DMS 273 (cell line): ENCODE measurements around the gene KITLG.
A peak's percentile ranks its signal among the peaks of the same experiment; 100 is the strongest.
"Not testable (repeated sequence)": the region's sequence is repeated elsewhere in the genome, so short reads cannot be mapped to it uniquely, and the experiment has no call there.

Experiments used
- DNase-seq: peaks from one replicate; lab custom pipeline; 2025; ENCODE audit not compliant: unreplicated experiment; lab: John Stamatoyannopoulos, UW

Gene KITLG

GRCh38 chr12:88576866-88577265, 3.4 kb downstream of the KITLG start:
- no peak for DNase-seq

GRCh38 chr12:88575361-88575970, 4.8 kb downstream of the KITLG start:
- DNase-seq: no peak

GRCh38 chr12:88574278-88574677, 6.0 kb downstream of the KITLG start:
- DNase-seq: no peak

- no peak for DNase-seq
Observed at GRCh38 chr12:88573583-88573982, 6.7 kb downstream of the KITLG start.

GRCh38 chr12:88572781-88573549, 7.3 kb downstream of the KITLG start:
- no peak for DNase-seq

GRCh38 chr12:88571543-88571942, 8.7 kb downstream of the KITLG start:
- DNase-seq: no peak

- no peak for DNase-seq
Observed at GRCh38 chr12:88570103-88570502, 10.2 kb downstream of the KITLG start.

- no peak for DNase-seq
Observed at GRCh38 chr12:88566430-88566829, 13.8 kb downstream of the KITLG start.

GRCh38 chr12:88562846-88563582, 17.3 kb downstream of the KITLG start:
- no peak for DNase-seq

GRCh38 chr12:88562151-88562550, 18.1 kb downstream of the KITLG start:
- peak; percentile 38 for DNase-seq

GRCh38 chr12:88559772-88560171, 20.5 kb downstream of the KITLG start:
- no peak for DNase-seq

GRCh38 chr12:88559199-88559598, 21.1 kb downstream of the KITLG start:
- no peak for DNase-seq

- no peak for DNase-seq
Observed at GRCh38 chr12:88558340-88558867, 21.9 kb downstream of the KITLG start.

GRCh38 chr12:88556213-88556774, 24.0 kb downstream of the KITLG start:
- no peak for DNase-seq

- DNase-seq: peak; percentile 78
Observed at GRCh38 chr12:88553941-88554658, 26.2 kb downstream of the KITLG start.

- DNase-seq: no peak
Observed at GRCh38 chr12:88552610-88553079, 27.6 kb downstream of the KITLG start.

- no peak for DNase-seq
Observed at GRCh38 chr12:88549929-88550328, 30.3 kb downstream of the KITLG start.

GRCh38 chr12:88547949-88548348, 32.3 kb downstream of the KITLG start:
- DNase-seq: not testable (repeated sequence)

- DNase-seq: no peak
Observed at GRCh38 chr12:88546853-88547252, 33.4 kb downstream of the KITLG start.

- no peak for DNase-seq
Observed at GRCh38 chr12:88546226-88546625, 34.0 kb downstream of the KITLG start.
